Upper lobe of left lung (tissue), 6 donors: ENCODE results near the gene DDR1. TPM values are rescaled to one million over a fixed set of nuclear protein-coding genes. Genes with fewer than 3 reads are reported as not detected.
"Not testable (repeated sequence)": the region's sequence is repeated elsewhere in the genome, so short reads cannot be mapped to it uniquely, and the experiment has no call there.

ENCODE experiments used
- ATAC-seq, 2 donors: fragments of 200-7000 bp; cut with Tn5 transposase; one replicate each; pipeline ENCODE4 v1.9.1; 2022; ENCODE audit warnings: mild to moderate bottlenecking in 2 of 2, moderate library complexity in 2 of 2; ENCODE audit not compliant: low FRiP score in 2 of 2
- DNase-seq, 2 donors: peaks; one replicate each; pipeline ENCODE4 v3.0.0-alpha.2; 2019 to 2020
- H3K27ac ChIP-seq, 4 donors: fragments of 200-600 bp; sonication (generic); one replicate each; pipeline ENCODE4 v1.5.1; 2016 to 2019
- H3K27me3 ChIP-seq, 4 donors: fragments of 200-600 bp; sonication (generic); one replicate each; pipeline ENCODE4 v1.5.1; 2017 to 2019
- H3K36me3 ChIP-seq, 4 donors: fragments of 200-600 bp; sonication (generic); one replicate each; pipeline ENCODE4 v1.5.1; 2016 to 2019
- H3K4me1 ChIP-seq, 4 donors: fragments of 200-600 bp; sonication (generic); one replicate each; pipeline ENCODE4 v1.5.1; 2018 to 2019
- H3K4me3 ChIP-seq, 4 donors: fragments of 200-600 bp; sonication (generic); one replicate each; pipeline ENCODE4 v1.5.1; 2017 to 2019; ENCODE audit warnings: mild to moderate bottlenecking in 2 of 4, moderate library complexity in 1 of 4
- H3K9me3 ChIP-seq, 4 donors: fragments of 200-600 bp; sonication (generic); one replicate each; pipeline ENCODE4 v1.5.1; 2018 to 2019
- CTCF ChIP-seq, 6 experiments: fragments of 450-650 bp in 4 of 6; fragments of 200-600 bp in 2 of 6; sonication (generic) in 2 of 6; IDR thresholded peaks; one replicate each; pipeline ENCODE4 v1.5.1; 2016 to 2019; ENCODE audit warnings: antibody characterized with exemption in 6 of 6
- EP300 ChIP-seq, 4 donors: sonication (generic); formaldehyde crosslinking; IDR thresholded peaks; one replicate each; pipeline ENCODE4 v1.5.1; 2017; ENCODE audit warnings: antibody characterized with exemption in 4 of 4, control low read depth in 2 of 4
- POLR2A ChIP-seq, 4 donors: fragments of 450-650 bp; IDR thresholded peaks; one replicate each; pipeline ENCODE4 v1.5.1; 2016 to 2017; ENCODE audit warnings: antibody characterized with exemption in 4 of 4, mild to moderate bottlenecking in 2 of 4
- POLR2AphosphoS5 ChIP-seq, 2 donors: sonication (generic); formaldehyde crosslinking; IDR thresholded peaks; one replicate each; pipeline ENCODE4 v1.5.1; 2017; ENCODE audit warnings: antibody characterized with exemption in 2 of 2
- WGBS, 2 donors: methylation state at CpG; one replicate each; pipeline ENCODE4 v1.1.5; 2017 to 2018; 5-methylcytosine and 5-hydroxymethylcytosine counted together
- total RNA-seq, 6 donors: library from RNA; depleted of rRNA in 4 of 6; stranded (reverse); fragments of >200 nt in 4 of 6; gene quantifications; one replicate each; pipeline versions ENCODE4 v1.1.0 to v1.2.1, GENCODE V29; 2016 to 2021
- donor health status: DM: no; HTN: no; CAD: no; lungs with moderate emphysema.
- donor health status: DM: no; HTN: yes; CAD: no; lungs with severe emphysema.

Gene DDR1
- total RNA-seq, 6 donors from 2014 or later = 75.4 to 147 (median 111) TPM

GRCh38 chr6:30917487-30917886 is 33.2 kb downstream of the DDR1 start:
- no peak for TF ChIP-seq POLR2AphosphoS5 (IDR thresholded peaks at IDR 0.05)
- no peak for TF ChIP-seq EP300 (IDR thresholded peaks at IDR 0.05)
- TF ChIP-seq CTCF (IDR thresholded peaks at IDR 0.05) = no peak
- no peak for TF ChIP-seq POLR2A (IDR thresholded peaks at IDR 0.05)
- H3K4me3 ChIP-seq = no peak overlapping the region
- H3K27me3 ChIP-seq = no peaks in the 10 kb centered on the region
- H3K4me1 ChIP-seq = peaks cover 22 to 44% (median 28%) of the 10 kb centered on the region in 4 donors
- H3K27ac ChIP-seq = no peak overlapping the region
- 90 to 94% methylated on average over 8 of the region's 8 CpGs for WGBS, 2 donors
- no peaks in the 10 kb centered on the region for H3K9me3 ChIP-seq
- H3K36me3 ChIP-seq = peaks cover 17 to 61% (median 36%) of the 10 kb centered on the region in 4 donors
- no peak for DNase-seq
- ATAC-seq = no peak

GRCh38 chr6:30918670-30919069 is 34.4 kb downstream of the DDR1 start:
- Histone ChIP-seq H3K4me3 (no peak overlapping the region), H3K9me3 (no peaks in the 10 kb centered on the region), H3K27me3 (no peaks in the 10 kb centered on the region), H3K4me1 (peaks cover 18 to 38% (median 24%) of the 10 kb centered on the region in 4 donors), H3K36me3 (peaks cover 24 to 66% (median 47%) of the 10 kb centered on the region in 4 donors), H3K27ac (no peak overlapping the region)
- WGBS, 2 donors = 91 to 93% methylated on average over 8 of the region's 8 CpGs
- DNase-seq = no peak
- ATAC-seq = no peak
- TF ChIP-seq POLR2A (IDR thresholded peaks at IDR 0.05) (no peak), EP300 (IDR thresholded peaks at IDR 0.05) (no peak), CTCF (IDR thresholded peaks at IDR 0.05) (no peak), POLR2AphosphoS5 (IDR thresholded peaks at IDR 0.05) (no peak)

GRCh38 chr6:30922447-30922852 is 38.1 kb downstream of the DDR1 start:
- Histone ChIP-seq H3K4me3 (no peak overlapping the region), H3K4me1 (peaks cover 0 to 16% (median 10%) of the 10 kb centered on the region in 4 donors), H3K36me3 (peaks cover 24 to 88% (median 63%) of the 10 kb centered on the region in 4 donors), H3K9me3 (no peaks in the 10 kb centered on the region), H3K27me3 (no peaks in the 10 kb centered on the region), H3K27ac (no peak overlapping the region)
- DNase-seq (no peak), ATAC-seq (no peak)
- WGBS, 2 donors = 97 to 99% methylated on average over 7 of the region's 7 CpGs
- no peak for TF ChIP-seq POLR2A (IDR thresholded peaks at IDR 0.05)
- no peak for TF ChIP-seq POLR2AphosphoS5 (IDR thresholded peaks at IDR 0.05)

GRCh38 chr6:30924040-30924627 is 39.8 kb downstream of the DDR1 start:
- DNase-seq = peak in 1 of 2 donors; percentile 78
- Histone ChIP-seq H3K4me1 (peaks cover 0 to 20% (median 7%) of the 10 kb centered on the region in 4 donors), H3K36me3 (peaks cover 24 to 71% (median 58%) of the 10 kb centered on the region in 4 donors)
- WGBS, 2 donors = 86% methylated on average over 7 of the region's 9 CpGs; no CpG with 5 or more reads in 1 of the 2 donors
- H3K4me3 ChIP-seq, H3K9me3 ChIP-seq, H3K27me3 ChIP-seq, H3K27ac ChIP-seq, ATAC-seq: not testable (repeated sequence)

- TF ChIP-seq POLR2AphosphoS5 (IDR thresholded peaks at IDR 0.05) (peak; percentile 44 to 68), EP300 (IDR thresholded peaks at IDR 0.05) (peak in 3 of 4 donors; percentile 73 to 95 (median 89)), POLR2A (IDR thresholded peaks at IDR 0.05) (peak in 1 of 4 donors; percentile 76), CTCF (IDR thresholded peaks at IDR 0.05) (no peak)
- no peaks in the 10 kb centered on the region for H3K9me3 ChIP-seq
- peaks cover 14 to 47% (median 36%) of the 10 kb centered on the region in 4 donors for H3K36me3 ChIP-seq
- WGBS, 2 donors = 68% methylated on average over 4 of the region's 4 CpGs
- H3K4me3 ChIP-seq = no peak overlapping the region
- no peaks in the 10 kb centered on the region for H3K27me3 ChIP-seq
- H3K27ac ChIP-seq = peak overlapping the region; percentile 62 to 80 (median 72)
- DNase-seq = peak in 1 of 2 donors; percentile 92
- H3K4me1 ChIP-seq = peaks cover 0 to 20% (median 7%) of the 10 kb centered on the region in 4 donors
- peak; percentile 75 to 92 for ATAC-seq
Measured at GRCh38 chr6:30926644-30927043, 42.3 kb downstream of the DDR1 start.

- peak overlapping the region; percentile 38 to 80 (median 70) for H3K27ac ChIP-seq
Measured at GRCh38 chr6:30927080-30927479, 42.8 kb downstream of the DDR1 start.

More at GRCh38 chr6:30927080-30927479, 42.8 kb downstream of the DDR1 start:
- peaks cover 0 to 20% (median 7%) of the 10 kb centered on the region in 4 donors for H3K4me1 ChIP-seq
- H3K36me3 ChIP-seq = peaks cover 10 to 43% (median 31%) of the 10 kb centered on the region in 4 donors
- H3K4me3 ChIP-seq, DNase-seq, H3K9me3 ChIP-seq, ATAC-seq, H3K27me3 ChIP-seq: not testable (repeated sequence)
- 65 to 66% methylated on average over 3 of the region's 3 CpGs for WGBS, 2 donors
